ENCODE results near the gene CAPN8.

CAPN8 gene

DNA sequence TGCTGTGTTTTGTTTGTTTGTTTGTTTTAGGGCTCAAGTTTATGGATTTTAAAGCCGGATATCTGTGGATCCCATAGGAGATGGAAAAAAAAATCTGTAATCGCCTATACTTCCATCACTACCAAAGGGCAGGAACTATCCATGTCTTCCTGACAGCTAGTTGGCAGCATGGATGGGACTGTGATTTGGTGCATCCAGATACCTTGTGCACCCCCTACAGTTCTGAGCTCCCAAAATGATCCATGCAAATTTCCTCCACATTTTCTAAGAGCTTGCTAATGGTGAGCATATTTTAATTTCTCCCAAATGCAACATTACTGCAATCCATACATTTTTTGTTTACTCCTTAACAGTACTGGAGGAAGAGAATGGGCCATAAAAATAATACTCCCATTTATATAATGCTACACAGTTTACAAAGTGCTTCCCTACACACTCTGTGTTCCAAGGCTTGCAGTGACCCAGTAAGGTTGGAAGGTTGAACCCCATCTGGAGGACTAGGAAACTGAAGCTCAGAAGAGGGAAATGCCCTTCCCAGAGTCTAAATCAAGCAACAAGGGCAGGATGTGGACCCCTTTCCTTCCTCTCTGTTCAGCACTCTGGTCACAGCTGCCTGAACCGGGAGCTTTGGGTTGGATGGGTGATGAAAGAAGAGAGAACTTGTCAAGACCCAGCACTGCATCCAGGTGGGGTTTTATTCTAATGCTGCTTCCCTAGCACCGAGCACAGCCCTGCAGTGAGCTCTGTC is 48.0 kb downstream of the CAPN8 start:
- no peak for DNase-seq (ENCODE audit: low read depth, low spot score)

GRCh38 chr1:223616586-223616985 is 48.9 kb downstream of the CAPN8 start:
- DNase-seq (ENCODE audit: low read depth, low spot score) = no peak

DNA sequence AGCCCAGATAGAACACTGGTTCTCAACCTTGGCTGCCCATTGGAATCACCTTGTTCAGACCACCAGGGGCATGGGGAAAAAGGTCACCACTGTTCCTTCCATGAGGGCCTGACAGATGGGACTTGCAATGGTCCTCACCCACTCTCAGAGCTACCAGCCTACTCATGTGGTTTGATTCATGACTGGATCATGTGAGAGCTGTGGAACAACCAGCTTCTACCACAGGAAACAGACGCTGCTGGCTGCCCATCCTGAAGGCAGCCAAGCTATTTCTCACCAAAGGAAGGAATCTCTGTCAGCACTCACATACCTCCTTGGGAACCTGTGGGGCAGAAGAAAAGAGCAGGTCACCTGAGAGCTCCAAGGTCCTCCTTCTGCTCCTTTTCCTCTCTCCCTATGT is 53.6 kb downstream of the CAPN8 start:
- no peak for DNase-seq (ENCODE audit: low read depth, low spot score)

DNA sequence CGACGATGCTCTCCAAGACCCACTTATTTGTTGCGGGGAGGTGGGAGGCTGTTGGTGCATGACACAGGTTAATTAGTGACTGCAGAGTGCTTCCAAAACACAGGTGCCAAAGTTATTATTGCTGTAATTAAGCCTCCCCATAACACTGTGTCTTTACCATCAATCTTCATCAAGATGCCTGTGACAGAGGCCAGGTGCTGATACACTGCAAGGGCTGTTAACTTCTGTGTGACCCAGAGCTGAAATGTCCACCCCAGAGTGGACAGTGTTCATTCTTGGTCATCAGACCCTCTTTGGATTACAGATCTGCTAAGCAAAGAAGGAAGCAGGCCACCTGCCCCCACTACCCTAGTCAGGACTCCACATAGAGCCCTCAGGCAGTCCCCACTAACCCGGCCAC is 55.5 kb downstream of the CAPN8 start:
- no peak for DNase-seq (ENCODE audit: low read depth, low spot score)

- DNase-seq (ENCODE audit: low read depth, low spot score) = no peak
These were observed 56.4 kb downstream of the CAPN8 start for GRCh38 chr1:223609066-223609465.

DNA sequence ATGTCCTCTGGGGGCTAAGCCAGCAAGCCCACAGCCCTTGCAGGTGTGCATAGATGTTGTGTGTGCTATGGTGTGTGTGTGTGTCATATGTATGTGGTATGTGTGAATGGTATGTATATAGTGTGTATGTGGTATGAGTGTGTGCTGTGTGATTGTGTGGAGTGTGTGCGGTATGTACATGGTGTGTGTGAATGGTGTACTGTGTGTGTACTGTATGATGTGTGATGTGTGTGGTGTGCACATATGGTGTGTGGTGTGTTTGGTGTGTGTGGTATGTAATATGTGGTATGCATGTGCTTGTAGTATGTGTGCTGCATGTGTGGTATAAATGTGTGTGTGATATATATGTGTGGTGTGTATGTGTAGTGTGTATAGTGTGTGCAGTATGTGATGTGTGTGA is 107.0 kb downstream of the CAPN8 start:
- DNase-seq (ENCODE audit: low read depth, low spot score) = no peak

DNA sequence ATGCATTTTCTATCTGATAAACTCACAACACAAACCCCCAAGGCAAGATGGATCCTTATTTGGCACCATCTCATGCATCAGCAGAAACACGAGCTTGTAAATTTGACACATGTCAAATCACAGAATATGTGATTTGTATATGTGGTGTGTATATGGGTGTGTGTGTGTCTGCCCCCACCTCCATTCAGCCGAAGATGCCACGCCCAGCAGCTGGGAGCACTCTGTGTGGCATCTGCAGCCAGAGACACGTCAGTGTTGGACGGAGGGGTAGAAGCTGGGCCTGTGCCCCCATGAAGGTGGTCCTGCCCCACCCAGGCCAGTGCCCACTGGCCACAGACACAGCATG is 108.4 kb downstream of the CAPN8 start:
- no peak for DNase-seq (ENCODE audit: low read depth, low spot score)

GRCh38 chr1:223556414-223557129 is 108.9 kb downstream of the CAPN8 start:
- DNase-seq (ENCODE audit: low read depth, low spot score) = no peak

DNA sequence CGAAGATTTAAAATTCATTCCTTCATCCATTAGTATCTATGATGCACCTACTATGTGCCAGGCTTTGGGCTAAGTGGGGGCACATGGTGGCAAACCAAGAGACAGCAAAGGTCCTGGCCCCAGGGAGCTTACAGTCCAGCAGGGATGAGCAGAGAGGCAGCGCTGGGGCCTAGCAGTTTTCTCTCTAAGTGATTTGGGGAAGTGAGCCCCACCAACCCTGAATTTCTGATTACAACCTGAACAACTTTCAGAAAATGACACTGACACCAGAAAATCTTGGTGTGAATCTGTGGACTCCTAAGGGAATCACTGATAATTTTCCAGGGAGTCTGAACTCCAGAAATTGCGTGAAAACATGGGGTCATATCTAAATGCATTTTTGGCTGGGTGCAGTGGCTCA is 111.5 kb downstream of the CAPN8 start:
- no peak for DNase-seq (ENCODE audit: low read depth, low spot score)

GRCh38 chr1:223551610-223552009 is 113.9 kb downstream of the CAPN8 start:
- no peak for DNase-seq (ENCODE audit: low read depth, low spot score)

DNA sequence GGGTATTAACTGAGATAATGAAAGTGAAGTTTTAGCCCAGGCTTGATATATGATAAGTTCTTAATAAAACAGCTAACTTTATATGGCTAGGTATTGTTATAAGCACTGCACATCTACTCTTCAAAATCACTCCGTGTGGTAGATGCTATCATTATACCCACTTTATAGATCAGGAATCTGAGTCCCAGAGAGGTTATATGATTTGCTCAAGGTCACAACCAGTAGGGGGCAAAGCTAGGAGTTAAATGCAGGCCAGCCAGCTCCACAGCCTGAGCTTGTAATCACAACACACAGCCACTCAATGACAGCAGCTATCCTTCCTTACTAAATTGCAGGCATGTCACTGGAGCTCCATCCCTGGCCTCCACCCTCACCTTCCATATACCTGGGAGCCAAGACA is 115.8 kb downstream of the CAPN8 start:
- no peak for DNase-seq (ENCODE audit: low read depth, low spot score)

DNA sequence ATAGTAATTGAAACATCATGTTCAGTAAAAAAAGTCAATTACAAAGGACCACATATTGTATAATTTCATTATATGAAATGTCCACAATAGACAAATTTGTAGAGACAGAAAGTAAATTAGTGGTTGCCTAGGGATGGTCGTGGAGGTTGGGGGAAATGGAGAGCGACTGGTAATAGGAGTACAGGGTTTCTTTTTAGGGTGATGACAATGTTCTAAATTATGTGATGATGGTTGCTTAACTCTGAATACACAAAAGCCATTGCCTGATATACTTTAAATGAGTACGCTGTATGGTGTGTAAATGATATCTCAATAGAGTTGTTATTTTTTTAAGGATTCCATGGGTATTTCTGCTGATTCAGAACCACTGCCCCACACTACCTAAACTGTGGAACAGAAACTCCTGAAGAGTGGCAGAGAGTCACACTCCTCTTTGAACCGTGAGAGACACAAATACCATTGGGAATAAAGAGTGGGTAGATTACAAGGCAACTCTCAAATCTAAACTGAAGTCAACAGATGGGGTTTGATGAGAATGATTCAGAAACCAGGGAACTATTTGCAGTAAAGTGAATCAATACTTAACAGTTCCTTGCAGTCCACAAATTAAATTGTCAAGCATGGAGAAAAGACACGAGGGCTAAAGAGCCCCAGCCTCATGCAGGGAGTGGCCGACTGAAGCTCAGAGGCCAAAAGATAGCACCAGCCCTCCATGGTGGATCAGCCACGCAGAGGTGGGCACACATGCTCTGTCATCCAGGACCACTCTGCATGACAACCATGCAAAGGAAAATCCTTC is 118.0 kb downstream of the CAPN8 start:
- no peak for DNase-seq (ENCODE audit: low read depth, low spot score)

GRCh38 chr1:223545343-223545742 is 120.2 kb downstream of the CAPN8 start:
- DNase-seq (ENCODE audit: low read depth, low spot score) = no peak

GRCh38 chr1:223543560-223543959 is 121.9 kb downstream of the CAPN8 start:
- no peak for DNase-seq (ENCODE audit: low read depth, low spot score)

- no peak for DNase-seq (ENCODE audit: low read depth, low spot score)
These were observed 122.7 kb downstream of the CAPN8 start for GRCh38 chr1:223542831-223543230.

GRCh38 chr1:223540485-223541106 is 124.9 kb downstream of the CAPN8 start:
- DNase-seq (ENCODE audit: low read depth, low spot score) = no peak

DNA sequence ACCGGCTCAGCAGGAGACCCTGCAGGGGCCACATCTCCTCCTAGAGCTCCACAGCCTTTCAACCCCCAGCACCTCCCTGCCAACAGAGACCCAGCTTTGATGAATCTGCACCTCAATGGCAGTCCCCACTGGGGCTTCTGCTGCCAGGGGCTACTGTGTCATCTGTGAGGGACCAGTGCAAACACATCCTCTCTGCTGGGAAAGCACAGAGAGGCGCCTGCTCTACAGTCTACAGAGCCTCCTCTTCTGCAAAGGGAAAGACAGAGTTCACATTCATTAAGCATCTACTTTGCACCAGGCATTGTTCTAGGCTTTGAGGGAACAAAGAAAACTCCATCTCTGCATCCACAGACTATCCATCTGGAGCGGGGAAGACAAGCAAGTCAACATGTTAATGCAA is 125.8 kb downstream of the CAPN8 start:
- DNase-seq (ENCODE audit: low read depth, low spot score) = no peak

GRCh38 chr1:223538981-223539380 is 126.5 kb downstream of the CAPN8 start:
- no peak for DNase-seq (ENCODE audit: low read depth, low spot score)

DNA sequence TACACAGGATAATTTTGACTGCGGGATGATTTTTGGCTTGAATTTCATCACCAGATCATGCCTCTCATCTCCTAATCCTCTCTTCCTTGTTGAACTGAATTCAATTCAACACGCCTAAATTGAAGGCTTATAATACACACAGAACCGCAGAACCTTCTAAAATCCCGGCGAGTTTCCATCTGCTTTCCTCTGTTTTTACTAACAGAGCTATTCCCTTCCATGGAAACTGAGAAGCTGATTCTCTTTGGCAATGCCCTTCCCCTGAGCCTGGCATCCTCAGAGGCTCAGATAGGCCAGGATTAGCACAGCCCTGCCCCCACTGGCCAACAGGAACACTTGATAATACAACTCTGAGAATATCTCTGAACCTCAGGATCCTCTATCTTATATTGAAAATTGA is 130.2 kb downstream of the CAPN8 start:
- no peak for DNase-seq (ENCODE audit: low read depth, low spot score)

DNA sequence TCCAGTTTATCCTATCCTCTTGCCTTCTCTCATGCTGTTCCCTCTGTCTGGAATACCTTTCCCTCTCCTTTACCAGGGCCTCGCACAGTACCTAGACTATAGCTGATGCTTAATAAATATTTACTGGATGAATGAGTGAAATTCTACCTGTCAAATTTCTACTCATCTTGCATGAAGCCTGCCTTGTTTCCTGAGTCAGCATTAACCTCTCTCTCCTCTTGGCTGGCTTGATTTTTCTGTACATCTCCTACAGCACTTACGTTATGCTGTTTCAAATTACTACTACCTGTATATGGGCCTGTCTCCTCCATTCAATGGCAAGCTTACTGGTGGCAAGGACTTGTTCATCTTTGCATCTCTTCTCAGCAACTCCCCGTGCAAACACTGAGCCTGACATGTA is 130.8 kb downstream of the CAPN8 start:
- no peak for DNase-seq (ENCODE audit: low read depth, low spot score)

DNA sequence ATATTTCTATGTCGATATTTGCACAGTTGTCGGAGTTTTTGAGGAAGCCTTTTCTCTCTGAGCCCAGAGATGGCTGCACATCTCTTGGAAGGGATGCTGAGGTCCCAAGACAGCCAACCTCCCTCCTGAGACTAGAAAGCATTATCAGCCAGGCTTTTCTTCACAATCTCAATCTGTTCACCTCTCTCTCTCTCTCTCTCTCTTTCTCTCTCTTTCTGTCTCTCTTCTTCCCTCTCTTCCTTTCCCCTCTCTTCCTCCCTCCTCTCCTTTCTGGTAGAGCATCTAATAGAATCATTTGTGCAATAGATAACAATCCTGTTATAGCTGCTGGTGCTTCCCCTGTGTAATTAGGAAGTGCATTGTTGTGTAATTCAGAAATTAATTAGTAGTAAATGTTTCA is 131.8 kb downstream of the CAPN8 start:
- DNase-seq (ENCODE audit: low read depth, low spot score) = no peak

GRCh38 chr1:223531742-223532341 is 133.7 kb downstream of the CAPN8 start:
- no peak for DNase-seq (ENCODE audit: low read depth, low spot score)

Data from activated naive CD8-positive, alpha-beta T cell treated with anti-CD3 and anti-CD28 coated beads, Interleukin-2, amount 50 U/mL, for 16 hours (primary cell).